Measurements from ENCODE around the gene ALKBH7. TPM values are rescaled to one million over a fixed set of nuclear protein-coding genes. Genes with fewer than 3 reads are reported as not detected.

ALKBH7 gene, protein sequence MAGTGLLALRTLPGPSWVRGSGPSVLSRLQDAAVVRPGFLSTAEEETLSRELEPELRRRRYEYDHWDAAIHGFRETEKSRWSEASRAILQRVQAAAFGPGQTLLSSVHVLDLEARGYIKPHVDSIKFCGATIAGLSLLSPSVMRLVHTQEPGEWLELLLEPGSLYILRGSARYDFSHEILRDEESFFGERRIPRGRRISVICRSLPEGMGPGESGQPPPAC
- 22.0 and 23.7 TPM in 2 replicates for total RNA-seq

DNA sequence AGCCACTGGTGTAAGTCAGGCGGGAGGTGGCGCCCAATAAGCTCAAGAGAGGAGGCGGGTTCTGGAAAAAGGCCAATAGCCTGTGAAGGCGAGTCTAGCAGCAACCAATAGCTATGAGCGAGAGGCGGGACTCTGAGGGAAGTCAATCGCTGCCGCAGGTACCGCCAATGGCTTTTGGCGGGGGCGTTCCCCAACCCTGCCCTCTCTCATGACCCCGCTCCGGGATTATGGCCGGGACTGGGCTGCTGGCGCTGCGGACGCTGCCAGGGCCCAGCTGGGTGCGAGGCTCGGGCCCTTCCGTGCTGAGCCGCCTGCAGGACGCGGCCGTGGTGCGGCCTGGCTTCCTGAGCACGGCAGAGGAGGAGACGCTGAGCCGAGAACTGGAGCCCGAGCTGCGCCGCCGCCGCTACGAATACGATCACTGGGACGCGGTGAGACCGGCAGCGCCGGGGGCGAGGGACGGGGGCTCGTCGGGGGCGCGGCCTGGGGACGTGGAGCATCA lies at the start of gene ALKBH7:
Gene ALKBH7 (plus strand): TSS at position 201 of the 502 bp plus-strand sequence. CDS start 27 bp downstream, at position 228.
- TF ChIP-seq, protein P1, sequence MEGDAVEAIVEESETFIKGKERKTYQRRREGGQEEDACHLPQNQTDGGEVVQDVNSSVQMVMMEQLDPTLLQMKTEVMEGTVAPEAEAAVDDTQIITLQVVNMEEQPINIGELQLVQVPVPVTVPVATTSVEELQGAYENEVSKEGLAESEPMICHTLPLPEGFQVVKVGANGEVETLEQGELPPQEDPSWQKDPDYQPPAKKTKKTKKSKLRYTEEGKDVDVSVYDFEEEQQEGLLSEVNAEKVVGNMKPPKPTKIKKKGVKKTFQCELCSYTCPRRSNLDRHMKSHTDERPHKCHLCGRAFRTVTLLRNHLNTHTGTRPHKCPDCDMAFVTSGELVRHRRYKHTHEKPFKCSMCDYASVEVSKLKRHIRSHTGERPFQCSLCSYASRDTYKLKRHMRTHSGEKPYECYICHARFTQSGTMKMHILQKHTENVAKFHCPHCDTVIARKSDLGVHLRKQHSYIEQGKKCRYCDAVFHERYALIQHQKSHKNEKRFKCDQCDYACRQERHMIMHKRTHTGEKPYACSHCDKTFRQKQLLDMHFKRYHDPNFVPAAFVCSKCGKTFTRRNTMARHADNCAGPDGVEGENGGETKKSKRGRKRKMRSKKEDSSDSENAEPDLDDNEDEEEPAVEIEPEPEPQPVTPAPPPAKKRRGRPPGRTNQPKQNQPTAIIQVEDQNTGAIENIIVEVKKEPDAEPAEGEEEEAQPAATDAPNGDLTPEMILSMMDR (IDR thresholded peaks at IDR 0.05; ENCODE audit: insufficient read depth, low read length, severe bottlenecking): no peak
- Histone ChIP-seq H3K4me3 (ENCODE audit: low read depth, low read length) (peak within 1 kb of the TSS; percentile 93), H3K27me3 (ENCODE audit: control insufficient read depth, insufficient read depth, low read length) (no peaks in the 10 kb centered on the region), H3K36me3 (ENCODE audit: control insufficient read depth, insufficient read depth, low read length) (peaks cover 9% of the 10 kb centered on the region)
- FAIRE-seq (peak; percentile 96), DNase-seq (ENCODE audit: low read depth) (peak; percentile 99)

DNA sequence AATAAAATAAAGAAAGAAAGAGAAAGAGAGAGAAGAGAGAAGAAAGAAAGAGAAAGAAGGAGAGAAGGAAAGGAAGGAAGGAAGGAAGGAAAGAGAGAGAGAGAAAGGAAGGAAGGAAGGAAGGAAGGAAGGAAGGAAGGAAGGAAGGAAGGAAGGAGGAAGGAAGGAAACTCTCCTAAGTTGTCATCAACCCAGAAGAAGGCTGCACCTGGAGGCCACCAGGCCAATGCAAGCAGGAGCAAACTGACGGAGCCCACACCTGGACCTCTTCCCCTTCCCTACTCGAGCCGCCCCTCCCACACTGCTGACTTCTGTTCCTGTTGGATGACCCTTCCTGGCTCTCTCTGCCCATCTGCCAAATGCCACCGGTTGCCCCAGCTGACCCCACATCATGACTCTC lies 47.8 kb upstream of the ALKBH7 start:
- TF ChIP-seq, protein P1 (IDR thresholded peaks at IDR 0.05; ENCODE audit: insufficient read depth, low read length, severe bottlenecking): no peak
- FAIRE-seq (no peak), DNase-seq (ENCODE audit: low read depth) (no peak)
- Histone ChIP-seq H3K36me3 (ENCODE audit: control insufficient read depth, insufficient read depth, low read length) (no peaks in the 10 kb centered on the region), H3K4me3 (ENCODE audit: low read depth, low read length) (no peak overlapping the region), H3K27me3 (ENCODE audit: control insufficient read depth, insufficient read depth, low read length) (no peaks in the 10 kb centered on the region)

DNA sequence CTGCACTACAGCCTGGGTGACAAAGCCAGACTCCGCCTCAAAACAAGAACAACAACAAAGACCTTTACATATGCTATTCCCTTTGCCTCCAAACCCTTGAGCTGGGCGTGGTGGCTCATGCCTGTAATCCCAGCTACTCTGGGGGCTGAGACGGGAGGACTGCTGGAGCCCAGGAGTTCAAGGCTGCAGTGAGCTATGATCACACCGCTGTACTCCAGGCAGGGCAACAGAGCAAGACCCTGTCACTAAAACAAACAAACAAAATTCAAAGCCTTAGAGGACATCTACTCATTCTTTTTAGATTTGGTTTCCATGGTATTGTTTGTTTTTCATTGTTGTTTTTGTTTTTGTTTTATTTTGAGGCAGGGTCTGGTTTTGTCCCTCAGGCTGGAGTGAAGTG lies 47.0 kb upstream of the ALKBH7 start:
- DNase-seq (ENCODE audit: low read depth) (no peak), FAIRE-seq (no peak)
- Histone ChIP-seq H3K27me3 (ENCODE audit: control insufficient read depth, insufficient read depth, low read length) (no peaks in the 10 kb centered on the region), H3K4me3 (ENCODE audit: low read depth, low read length) (no peak overlapping the region), H3K36me3 (ENCODE audit: control insufficient read depth, insufficient read depth, low read length) (no peaks in the 10 kb centered on the region)
- TF ChIP-seq, protein P1 (IDR thresholded peaks at IDR 0.05; ENCODE audit: insufficient read depth, low read length, severe bottlenecking): no peak

DNA sequence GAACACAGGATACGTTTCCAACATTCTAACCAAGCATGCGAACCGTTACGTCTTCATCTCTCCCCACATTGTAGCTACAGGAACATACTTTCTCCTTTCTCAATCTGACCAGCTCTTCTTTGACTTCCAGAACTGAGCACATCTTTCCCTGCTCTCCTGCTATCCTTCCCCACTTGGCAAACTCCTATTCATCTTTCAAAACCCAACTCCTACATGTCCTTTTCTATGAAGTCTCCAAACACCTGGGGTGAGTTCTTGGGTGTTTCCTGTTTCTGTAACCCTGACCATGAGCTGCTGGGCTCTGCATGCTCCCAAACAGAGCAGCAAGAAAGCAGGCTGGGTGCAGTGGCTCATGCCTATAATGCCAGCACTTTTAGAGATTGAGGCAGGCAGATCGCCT lies 45.8 kb upstream of the ALKBH7 start:
- no peak overlapping the region for H3K4me3 ChIP-seq (ENCODE audit: low read depth, low read length)
- H3K27me3 ChIP-seq (ENCODE audit: control insufficient read depth, insufficient read depth, low read length): no peaks in the 10 kb centered on the region
- DNase-seq (ENCODE audit: low read depth): no peak
- TF ChIP-seq, protein P1 (IDR thresholded peaks at IDR 0.05; ENCODE audit: insufficient read depth, low read length, severe bottlenecking): no peak
- H3K36me3 ChIP-seq (ENCODE audit: control insufficient read depth, insufficient read depth, low read length): no peaks in the 10 kb centered on the region
- FAIRE-seq: no peak

DNA sequence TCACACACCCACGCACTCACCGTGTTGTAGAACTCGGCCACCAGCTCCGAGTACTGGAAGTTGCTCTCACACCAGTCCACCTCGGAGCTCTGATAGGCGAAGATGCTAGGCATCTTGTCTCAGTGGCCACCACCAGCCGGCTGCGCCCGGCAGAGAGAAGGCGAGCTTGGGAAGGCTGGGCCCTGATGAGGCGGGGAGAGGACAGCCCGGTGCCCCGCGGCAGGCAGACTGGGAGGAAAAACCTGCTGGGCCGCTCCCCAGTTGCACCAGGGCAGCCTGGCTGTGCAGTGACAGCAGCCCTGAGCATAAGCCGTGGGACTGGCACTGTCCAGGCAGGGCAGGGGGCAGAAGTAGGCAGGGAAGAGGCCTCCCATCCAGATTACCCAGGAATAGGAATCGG lies 39.2 kb upstream of the ALKBH7 start, which contains the start of gene ACER1:
Gene ACER1 (minus strand): TSS at position 174 of the 400 bp plus-strand sequence. CDS start 61 bp downstream, at position 113.
- H3K4me3 ChIP-seq (ENCODE audit: low read depth, low read length): no peak within 1 kb of the TSS
- FAIRE-seq (no peak), DNase-seq (ENCODE audit: low read depth) (no peak)
- H3K36me3 ChIP-seq (ENCODE audit: control insufficient read depth, insufficient read depth, low read length): no peaks in the 10 kb centered on the region
- TF ChIP-seq, protein P1 (IDR thresholded peaks at IDR 0.05; ENCODE audit: insufficient read depth, low read length, severe bottlenecking): no peak
- no peaks in the 10 kb centered on the region for H3K27me3 ChIP-seq (ENCODE audit: control insufficient read depth, insufficient read depth, low read length)
